Measurements from ENCODE around the gene GH1. TPM values are rescaled to one million over a fixed set of nuclear protein-coding genes. Genes with fewer than 3 reads are reported as not detected.
"Not testable (repeated sequence)": the region's sequence is repeated elsewhere in the genome, so short reads cannot be mapped to it uniquely, and the experiment has no call there.

Gene GH1
- total RNA-seq, 2 donors from 2014 or later, result not detected

DNA sequence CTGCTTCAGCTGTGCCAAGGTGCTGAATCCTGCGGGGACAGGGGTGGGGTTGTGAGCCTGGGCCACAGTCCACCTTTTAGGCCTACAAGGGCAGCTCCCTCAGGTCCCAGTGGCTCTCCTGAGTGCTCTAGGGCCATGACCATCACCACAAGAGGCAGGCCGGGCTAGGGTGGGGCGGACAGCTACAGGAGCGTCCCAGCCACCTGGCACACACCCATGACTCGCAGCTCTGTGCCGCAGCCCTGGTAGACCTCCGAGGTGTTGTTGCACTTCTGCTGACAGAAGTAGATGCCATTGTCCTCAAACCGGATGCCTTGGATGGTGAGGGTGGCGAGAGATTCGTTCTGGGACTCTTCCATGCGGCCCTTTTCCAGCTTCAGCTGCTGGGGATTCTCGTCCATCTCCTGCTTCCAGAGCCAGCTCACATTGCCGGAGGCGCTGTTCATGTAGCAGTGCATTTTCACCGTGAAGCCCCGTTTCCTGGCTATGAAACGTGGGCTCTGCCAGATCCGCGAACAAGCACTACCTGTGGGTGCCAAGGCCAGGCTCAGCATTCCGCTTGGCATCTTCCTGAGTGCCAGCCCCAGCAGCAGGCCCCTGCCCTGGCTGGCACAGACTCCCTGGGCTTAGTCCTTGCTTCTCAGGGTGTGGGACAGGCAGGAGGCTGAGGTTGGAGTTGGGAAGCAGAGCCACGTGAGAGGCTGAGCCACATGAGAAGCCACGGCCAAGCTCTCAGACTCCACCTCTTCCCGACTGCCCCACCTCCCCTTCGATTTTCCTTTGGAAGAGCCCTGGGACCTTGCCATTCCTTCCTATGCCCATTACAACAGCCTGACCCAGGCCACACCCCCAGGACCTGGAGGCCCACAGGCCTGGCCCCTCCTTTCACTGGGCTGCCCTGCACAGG is 11.5 kb upstream of the GH1 start:
- DNase-seq (ENCODE audit: low spot score), result no peak
- intact Hi-C loops (cut with DNase I), result loop anchor here in 1 of 2 donors (10.0 kb wide), 1 partner anchor 95 kb away; the partner anchor contains the start of gene ICAM2

DNA sequence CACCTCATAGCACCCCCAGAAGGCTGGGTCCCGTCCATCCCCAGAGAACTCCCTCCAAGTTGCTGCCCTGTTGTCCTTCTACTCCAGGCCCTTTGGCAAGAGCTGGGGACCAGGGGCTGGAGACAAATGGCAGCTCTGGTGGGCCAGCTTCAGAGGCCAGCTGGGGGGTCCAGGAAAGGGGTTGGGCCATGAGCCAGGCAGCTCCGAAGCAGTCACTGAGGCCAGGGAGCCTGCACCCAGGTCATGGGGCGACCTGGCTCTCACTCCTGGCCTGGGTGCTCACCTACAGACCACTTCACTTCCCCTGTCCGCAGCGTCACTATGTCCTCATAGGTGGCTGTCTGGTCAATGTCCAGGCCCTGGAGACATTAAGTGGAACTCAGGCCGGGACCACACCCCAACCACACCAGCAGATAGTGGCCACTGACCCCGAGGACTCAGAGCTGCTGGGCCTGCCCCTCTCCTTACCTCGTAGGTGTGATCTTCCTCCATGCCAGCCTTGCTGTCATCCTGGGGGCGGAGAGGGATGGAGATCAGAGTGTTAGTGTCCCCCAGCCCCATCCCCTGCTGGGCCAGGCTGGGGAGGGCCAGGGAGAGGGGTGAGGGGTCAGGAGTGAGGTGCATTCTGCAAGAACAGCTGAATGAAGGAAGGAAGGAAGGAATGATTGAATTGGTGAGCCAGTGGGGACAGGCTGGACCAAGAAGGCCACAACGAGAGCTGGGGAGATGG is 10.5 kb upstream of the GH1 start:
- intact Hi-C loops (cut with DNase I), result no loop called here
- DNase-seq (ENCODE audit: low spot score), result no peak

DNA sequence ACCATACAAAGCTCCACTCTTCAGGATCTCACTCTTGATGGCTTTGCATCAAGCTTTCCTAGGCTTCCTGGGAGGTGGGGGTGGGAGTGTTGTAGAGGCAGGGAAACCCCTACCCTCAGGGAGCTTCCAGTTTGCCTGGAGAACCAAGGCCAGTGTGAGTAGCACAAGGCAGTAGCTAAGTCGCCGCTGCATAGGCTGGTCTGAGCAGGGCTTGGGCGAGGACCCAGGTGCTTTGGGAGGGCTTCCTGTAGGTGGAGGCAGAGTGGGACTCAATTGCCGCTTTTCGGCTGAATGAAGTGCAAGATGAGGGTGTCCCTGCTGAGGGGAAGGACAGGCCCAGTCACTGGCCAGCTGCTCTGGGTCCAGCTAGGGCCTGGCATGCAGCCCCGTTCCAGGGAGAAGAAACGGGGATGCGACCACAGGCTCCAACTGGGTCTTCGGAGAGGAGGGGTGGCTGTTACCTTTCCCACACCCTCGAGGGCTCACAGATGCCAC is 9.6 kb upstream of the GH1 start:
- no peak for DNase-seq (ENCODE audit: low spot score)
- intact Hi-C loops (cut with DNase I), result no loop called here

DNA sequence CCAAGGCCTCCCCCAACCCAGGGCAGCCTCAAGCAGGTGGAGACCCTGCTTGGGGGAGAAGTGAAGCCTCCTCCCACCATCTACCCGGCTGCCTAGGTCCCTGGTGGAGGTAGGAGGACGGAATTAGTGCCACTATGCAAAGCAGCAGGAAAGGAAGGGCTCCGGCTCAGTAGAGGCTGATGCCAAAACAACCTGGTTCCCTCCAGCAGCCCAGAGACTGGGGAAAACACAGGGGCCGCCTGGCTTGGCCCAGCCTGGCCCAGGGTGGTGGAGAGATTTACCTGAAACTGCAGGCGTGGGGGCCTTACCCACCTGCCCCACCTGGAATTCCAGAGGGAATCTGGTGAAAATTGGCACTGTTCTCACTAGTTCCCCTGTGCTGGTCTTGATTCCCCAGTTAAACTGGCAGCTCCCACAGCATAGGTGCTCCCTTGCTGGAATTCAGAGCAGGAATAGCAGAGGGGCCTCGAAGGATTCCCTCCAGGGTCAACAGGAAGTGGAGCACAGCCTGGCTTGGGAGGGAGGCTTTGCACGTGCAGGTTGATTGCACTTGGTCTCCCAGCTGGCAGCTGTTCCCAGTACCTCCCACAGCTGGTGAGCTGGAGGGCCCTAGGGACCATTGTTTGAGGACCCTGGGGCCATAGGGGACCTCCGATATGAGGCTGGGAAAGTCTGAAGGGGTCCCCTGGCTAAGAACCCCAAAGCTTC is 9.0 kb upstream of the GH1 start:
- DNase-seq (ENCODE audit: low spot score), result no peak
- intact Hi-C loops (cut with DNase I), result no loop called here

DNA sequence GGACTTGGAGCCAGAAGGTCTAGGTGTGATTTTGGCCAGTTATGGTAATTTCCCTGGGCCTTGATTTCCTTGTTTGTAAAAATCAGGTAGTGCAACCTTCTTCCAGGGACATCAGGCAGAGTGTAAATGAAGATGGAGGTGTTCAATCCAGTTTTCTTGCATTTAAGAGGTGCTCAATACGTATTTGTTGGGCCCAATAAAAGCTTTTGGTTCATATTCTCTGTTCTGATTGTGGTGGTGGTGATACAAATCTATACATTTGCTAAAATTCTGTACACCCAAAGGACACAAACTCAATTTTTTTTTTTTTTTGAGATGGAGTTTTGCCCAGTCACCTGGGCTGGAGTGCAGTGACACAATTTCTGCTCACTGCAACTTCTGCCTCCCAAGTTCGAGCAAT is 7.5 kb upstream of the GH1 start:
- no peak for DNase-seq (ENCODE audit: low spot score)
- intact Hi-C loops (cut with DNase I), result no loop called here

DNA sequence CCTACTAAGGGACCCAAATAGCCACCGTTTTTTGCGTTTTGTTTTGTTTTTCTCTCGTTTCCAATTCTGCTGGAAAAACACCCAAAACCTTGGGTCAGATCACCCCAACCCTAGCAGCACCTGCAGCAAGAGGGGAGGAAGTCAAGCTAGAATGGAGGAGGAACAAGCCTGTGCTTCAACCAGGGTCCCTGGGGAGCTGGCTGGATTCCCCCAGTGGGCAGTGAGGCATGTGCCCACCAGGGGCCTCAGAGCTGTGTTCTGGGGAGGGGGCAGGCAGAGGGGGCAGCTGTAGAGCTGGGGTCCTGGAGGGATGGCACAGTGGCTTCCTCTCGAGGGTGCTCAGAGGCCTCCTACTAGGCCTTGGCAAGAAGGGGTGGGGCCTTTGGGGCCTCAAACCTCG is 7.0 kb upstream of the GH1 start:
- intact Hi-C loops (cut with DNase I), result no loop called here
- no peak for DNase-seq (ENCODE audit: low spot score)

DNA sequence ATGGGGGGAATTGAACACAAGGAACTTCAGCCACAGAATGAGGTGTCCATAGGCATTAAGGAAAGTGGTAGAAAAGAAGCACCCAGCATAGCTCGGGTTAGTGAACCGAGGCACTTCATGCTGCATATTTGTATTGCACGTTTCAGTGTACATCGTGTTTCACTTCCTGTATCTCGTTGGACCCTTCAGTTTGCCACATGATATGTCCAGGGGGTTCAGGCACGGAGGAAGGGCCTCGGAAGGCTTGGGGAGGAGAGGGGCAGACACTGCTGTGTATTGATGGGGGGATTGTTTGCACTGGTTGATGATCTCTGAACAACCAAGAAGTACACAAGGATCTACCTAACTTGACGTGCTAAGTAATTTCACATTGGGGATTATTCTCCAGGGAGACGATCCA is 3.8 kb upstream of the GH1 start:
- DNase-seq (ENCODE audit: low spot score); intact Hi-C loops (cut with DNase I): not testable (repeated sequence)

DNA sequence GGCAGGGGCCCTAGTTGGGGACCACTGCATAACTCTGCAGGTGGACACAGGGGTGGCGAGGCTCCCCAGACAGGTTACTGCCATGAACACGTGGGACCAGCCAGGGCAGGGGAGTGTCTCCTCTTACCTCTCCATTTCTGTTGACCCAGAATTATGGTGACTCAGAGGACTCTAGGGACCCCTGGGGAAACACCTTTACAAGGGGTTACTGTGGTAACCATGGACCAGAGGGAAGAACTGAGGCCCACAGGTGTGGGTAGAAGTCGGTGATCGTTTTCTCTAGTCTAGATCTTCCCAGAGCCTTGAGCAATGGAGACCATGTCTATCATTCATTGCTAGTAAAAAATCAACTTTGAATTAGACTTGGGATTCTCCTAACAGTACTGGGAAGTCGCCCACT is 2.1 kb upstream of the GH1 start:
- intact Hi-C loops (cut with DNase I); DNase-seq (ENCODE audit: low spot score): not testable (repeated sequence)

DNA sequence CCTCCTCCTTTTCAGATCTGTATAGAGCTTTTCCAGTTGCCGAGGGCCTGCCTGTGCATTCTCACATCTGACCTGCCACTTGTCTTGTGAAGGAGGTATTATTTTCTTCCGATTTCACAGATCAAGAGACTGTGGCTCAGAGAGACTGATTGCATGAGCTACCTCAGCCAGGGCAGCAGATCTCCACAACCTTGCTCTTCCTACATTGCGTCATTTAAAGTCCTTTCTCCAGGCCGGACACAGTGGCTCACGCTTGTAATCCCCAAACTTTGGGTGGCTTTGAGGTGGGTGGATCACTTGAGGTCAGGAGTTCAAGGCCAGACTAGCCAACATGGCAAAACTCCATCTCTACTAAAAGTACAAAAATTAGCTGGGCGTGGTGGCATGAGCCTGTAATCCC is 1.4 kb upstream of the GH1 start:
- intact Hi-C loops (cut with DNase I); DNase-seq (ENCODE audit: low spot score): not testable (repeated sequence)

DNA sequence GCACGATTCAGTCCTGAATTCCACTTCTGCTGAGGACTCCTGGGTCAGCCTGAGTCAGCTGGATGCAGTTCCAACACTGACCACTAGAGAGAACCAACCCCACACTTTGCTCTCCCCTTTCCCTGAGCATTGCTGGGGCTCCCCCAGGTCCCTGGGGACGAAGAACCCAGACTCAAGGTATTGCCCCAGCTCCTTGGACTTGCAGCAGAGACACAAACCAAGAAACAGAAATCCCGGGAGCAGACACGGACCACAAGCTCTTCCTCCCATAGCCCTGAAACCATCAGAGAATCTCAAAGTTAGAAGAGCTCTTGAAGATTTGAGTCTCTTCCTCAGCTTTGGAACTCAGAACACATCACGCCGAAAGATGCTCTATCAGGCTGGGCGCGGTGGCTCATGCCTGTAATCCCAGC is 678 bp upstream of the GH1 start:
- intact Hi-C loops (cut with DNase I), result loop anchor here (5.0 to 10.0 kb wide), 3 partner anchors 105 to 215 kb away; partner anchors contain the start of genes ERN1 (in 2 of the 2) and ICAM2 (in 1 of the 2)
- no peak for DNase-seq (ENCODE audit: low spot score)

DNA sequence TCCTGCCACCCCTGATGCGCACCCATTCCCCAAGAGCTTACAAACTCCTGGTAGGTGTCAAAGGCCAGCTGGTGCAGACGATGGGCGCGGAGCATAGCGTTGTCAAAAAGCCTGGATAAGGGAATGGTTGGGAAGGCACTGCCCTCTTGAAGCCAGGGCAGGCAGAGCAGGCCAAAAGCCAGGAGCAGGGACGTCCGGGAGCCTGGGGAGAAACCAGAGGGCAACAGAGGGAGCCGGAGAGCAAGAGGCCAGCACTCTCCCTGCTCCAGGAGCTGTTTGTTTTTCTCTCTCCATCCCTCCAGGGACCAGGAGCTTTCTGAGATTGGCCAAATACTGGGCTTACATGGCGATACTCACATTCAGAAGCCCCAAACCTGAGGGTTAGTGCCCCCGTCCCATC is 334 bp downstream of the GH1 start:
- no peak for DNase-seq (ENCODE audit: low spot score)
- intact Hi-C loops (cut with DNase I), result loop anchor here (5.0 to 10.0 kb wide), 3 partner anchors 106 to 216 kb away; partner anchors contain the start of genes ERN1 (in 2 of the 2) and ICAM2 (in 1 of the 2)

DNA sequence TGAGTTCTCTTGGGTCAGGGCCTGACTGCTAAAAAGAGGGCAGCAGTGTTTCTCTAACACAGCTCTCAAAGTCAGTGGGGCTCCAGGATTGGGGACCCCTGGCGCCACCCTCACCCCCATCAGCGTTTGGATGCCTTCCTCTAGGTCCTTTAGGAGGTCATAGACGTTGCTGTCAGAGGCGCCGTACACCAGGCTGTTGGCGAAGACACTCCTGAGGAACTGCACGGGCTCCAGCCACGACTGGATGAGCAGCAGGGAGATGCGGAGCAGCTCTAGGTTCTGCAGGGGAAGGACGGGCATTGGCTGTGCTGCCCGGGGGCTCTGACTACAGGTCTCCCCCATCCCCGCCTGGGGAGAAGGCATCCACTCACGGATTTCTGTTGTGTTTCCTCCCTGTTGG is 993 bp downstream of the GH1 start:
- intact Hi-C loops (cut with DNase I), result loop anchor here (5.0 to 10.0 kb wide), 3 partner anchors 107 to 217 kb away; partner anchors contain the start of genes ERN1 (in 2 of the 2) and ICAM2 (in 1 of the 2)
- DNase-seq (ENCODE audit: low spot score), result peak; percentile 49

DNA sequence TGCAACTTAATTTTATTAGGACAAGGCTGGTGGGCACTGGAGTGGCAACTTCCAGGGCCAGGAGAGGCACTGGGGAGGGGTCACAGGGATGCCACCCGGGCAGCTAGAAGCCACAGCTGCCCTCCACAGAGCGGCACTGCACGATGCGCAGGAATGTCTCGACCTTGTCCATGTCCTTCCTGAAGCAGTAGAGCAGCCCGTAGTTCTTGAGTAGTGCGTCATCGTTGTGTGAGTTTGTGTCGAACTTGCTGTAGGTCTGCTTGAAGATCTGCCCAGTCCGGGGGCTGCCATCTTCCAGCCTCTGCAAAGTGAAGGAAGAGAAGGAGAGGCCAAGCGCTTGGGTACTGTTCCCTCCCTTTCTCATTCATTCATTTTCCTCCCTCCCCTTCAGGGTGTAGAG is 1.4 kb downstream of the GH1 start:
- peak; percentile 53 for DNase-seq (ENCODE audit: low spot score)
- intact Hi-C loops (cut with DNase I), result loop anchor here (5.0 to 10.0 kb wide), 3 partner anchors 108 to 218 kb away; partner anchors contain the start of genes ERN1 (in 2 of the 2) and ICAM2 (in 1 of the 2)

DNA sequence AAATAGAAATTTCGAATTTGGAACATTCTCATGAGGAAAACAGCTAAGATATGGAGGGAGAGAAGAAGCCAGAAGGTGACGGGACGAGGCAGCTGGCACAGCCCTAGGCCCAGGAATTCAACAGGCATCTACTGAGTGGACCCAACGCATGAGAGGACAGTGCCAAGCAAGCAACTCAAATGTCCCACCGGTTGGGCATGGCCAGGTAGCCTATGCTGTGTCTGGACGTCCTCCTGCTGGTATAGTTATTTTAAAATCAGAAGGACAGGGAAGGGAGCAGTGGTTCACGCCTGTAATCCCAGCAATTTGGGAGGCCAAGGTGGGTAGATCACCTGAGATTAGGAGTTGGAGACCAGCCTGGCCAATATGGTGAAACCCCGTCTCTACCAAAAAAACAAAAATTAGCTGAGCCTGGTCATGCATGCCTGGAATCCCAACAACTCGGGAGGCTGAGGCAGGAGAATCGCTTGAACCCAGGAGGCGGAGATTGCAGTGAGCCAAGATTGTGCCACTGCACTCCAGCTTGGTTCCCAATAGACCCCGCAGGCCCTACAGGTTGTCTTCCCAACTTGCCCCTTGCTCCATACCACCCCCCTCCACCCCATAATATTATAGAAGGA is 2.0 kb downstream of the GH1 start:
- peak; percentile 66 for DNase-seq (ENCODE audit: low spot score)
- intact Hi-C loops (cut with DNase I), result loop anchor here (5.0 to 10.0 kb wide), 3 partner anchors 108 to 218 kb away; partner anchors contain the start of genes ERN1 (in 2 of the 2) and ICAM2 (in 1 of the 2)

DNA sequence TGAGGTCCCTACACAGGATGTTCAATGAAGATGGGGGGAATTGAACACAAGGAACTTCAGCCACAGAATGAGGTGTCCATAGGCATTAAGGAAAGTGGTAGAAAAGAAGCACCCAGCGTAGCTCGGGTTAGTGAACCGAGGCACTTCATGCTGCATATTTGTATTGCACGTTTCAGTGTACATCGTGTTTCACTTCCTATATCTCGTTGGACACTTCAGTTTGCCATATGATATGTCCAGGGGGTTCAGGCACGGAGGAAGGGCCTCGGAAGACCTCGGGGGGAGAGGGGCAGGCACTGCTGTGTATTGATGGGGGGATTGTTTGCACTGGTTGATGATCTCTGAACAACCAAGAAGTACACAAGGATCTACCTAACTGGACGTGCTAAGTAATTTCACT is 2.9 kb downstream of the GH1 start:
- intact Hi-C loops (cut with DNase I), result loop anchor here (5.0 to 10.0 kb wide), 3 partner anchors 109 to 219 kb away; partner anchors contain the start of genes ERN1 (in 2 of the 2) and ICAM2 (in 1 of the 2)
- DNase-seq (ENCODE audit: low spot score), result peak; percentile 26

DNA sequence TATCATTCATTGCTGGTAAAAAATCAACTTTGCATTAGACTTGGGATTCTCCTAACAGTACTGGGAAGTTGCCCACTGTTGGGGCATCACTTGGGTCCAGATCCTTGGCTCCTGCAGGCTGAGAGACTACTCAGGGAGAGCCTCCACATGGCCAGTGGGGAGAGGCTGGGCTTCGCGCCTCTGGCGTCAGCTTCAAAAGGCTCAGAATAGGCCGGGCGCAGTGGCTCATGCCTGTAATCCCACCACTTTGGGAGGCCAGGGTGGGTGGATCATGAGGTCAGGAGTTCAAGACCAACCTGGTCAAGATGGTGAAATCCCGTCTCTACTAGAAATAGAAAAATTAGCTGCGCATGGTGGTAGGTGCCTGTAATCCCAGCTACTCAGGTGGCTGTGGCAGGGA is 4.2 kb downstream of the GH1 start:
- intact Hi-C loops (cut with DNase I), result loop anchor here in 1 of 2 donors (10.0 kb wide), 2 partner anchors 110 to 220 kb away; partner anchors contain the start of genes ERN1 and ICAM2
- peak; percentile 55 for DNase-seq (ENCODE audit: low spot score)

DNA sequence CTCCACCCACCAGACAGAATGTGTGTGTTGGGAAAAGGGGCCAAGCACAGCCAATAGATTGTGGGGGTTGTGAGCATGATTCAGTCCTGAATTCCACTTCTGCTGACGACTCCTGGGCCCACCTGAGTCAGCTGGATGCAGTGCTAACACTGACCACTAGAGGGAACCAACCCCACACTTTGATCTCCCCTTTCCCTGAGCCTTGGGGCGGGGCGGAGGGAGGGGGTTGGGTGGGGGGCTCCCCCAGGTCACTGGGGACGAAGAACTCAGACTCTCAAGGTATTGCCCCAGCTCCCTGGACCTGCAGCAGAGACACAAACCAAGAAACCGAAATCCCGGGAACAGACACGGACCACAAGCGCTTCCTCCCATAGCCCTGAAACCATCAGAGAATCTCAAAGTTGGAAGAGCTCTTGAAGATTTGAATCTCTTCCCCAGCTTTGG is 7.0 kb downstream of the GH1 start:
- intact Hi-C loops (cut with DNase I), result loop anchor here in 1 of 2 donors (10.0 kb wide), 2 partner anchors 113 to 223 kb away; partner anchors contain the start of genes ERN1 and ICAM2
- DNase-seq (ENCODE audit: low spot score), result peak; percentile 76

DNA sequence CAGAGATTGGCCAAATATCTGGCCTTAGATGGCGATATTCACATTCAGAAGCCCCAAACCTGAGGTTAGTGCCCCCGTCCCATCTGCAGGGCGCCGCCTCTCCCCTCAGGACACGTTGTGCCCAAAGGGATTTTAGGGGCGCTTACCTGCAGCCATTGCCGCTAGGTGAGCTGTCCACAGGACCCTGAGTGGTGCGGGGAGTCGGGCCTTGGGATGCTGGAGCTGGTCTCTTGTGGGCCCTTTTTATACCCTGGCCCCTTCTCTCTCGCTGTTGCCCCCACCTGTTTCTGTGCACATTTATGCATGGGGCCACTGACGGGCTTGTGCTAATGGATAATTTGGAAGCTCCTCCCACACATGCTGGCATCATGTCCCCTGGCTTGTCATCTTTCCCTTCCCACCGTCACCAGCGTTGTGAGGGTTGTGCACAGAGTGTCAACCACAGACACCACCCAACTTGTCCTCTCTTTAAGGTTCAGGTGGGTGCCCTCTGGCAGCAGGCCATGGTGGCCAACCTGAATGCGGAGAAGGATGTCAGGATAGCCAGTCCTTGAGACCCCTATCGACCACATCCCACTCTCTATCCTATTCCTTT is 7.5 kb downstream of the GH1 start, which contains the start of gene CSHL1:
CSHL1 (minus strand) TSS at position 218 of the 595 bp plus-strand sequence; CDS start at position 156, 62 bp downstream.
- intact Hi-C loops (cut with DNase I), result loop anchor here in 1 of 2 donors (10.0 kb wide), 2 partner anchors 114 to 224 kb away; partner anchors contain the start of genes ERN1 and ICAM2
- peak; percentile 61 for DNase-seq (ENCODE audit: low spot score)

All from posterior vena cava (tissue), 2 donors.